SK-N-SH treated with all-trans-retinoic acid at 6 μM for 48 hours (cell line): ENCODE data around the gene DLG2.

Source experiments
- ATAC-seq: fragments of 200-7000 bp; cut with Tn5 transposase; 3 replicates; pipeline ENCODE4 v1.9.1; 2020; ENCODE audit warnings: mild to moderate bottlenecking, moderate library complexity
- ARNTL ChIP-seq: fragments of 450-650 bp; formaldehyde crosslinking; IDR thresholded peaks from 2 replicates; pipeline ENCODE4 v1.5.0; 2020; ENCODE audit warnings: low read depth, mild to moderate bottlenecking, moderate library complexity, borderline replicate concordance
- BACH2 ChIP-seq: fragments of 250-450 bp; sonication (Bioruptor Pico); IDR thresholded peaks from 2 replicates; pipeline ENCODE4 v1.9.0; 2021; ENCODE audit warnings: mild to moderate bottlenecking, borderline replicate concordance
- CSDC2 ChIP-seq: fragments of 250-450 bp; sonication (Bioruptor Pico); IDR thresholded peaks from 2 replicates; pipeline ENCODE4 v1.5.0; 2020; ENCODE audit warnings: mild to moderate bottlenecking, moderate library complexity
- ESRRG ChIP-seq: fragments of 250-450 bp; sonication (Bioruptor Pico); IDR thresholded peaks from 2 replicates; pipeline ENCODE4 v1.6.1; 2021; ENCODE audit warnings: mild to moderate bottlenecking
- GLIS3 ChIP-seq: fragments of 250-450 bp; sonication (Bioruptor Pico); IDR thresholded peaks from 2 replicates; pipeline ENCODE4 v1.5.0; 2020; ENCODE audit warnings: mild to moderate bottlenecking, moderate library complexity
- ISL1 ChIP-seq: fragments of 250-450 bp; sonication (Bioruptor Pico); IDR thresholded peaks from 2 replicates; pipeline ENCODE4 v2.1.2; 2022; ENCODE audit warnings: mild to moderate bottlenecking, moderate library complexity
- OSR1 ChIP-seq: fragments of 250-450 bp; sonication (Bioruptor Pico); IDR thresholded peaks from 2 replicates; pipeline ENCODE4 v1.8.0; 2022; ENCODE audit warnings: moderate library complexity, mild to moderate bottlenecking, inconsistent platforms
- PPARA ChIP-seq: fragments of 250-450 bp; sonication (Bioruptor Pico); IDR thresholded peaks from 2 replicates; pipeline ENCODE4 v1.5.0; 2020; ENCODE audit warnings: mild to moderate bottlenecking, borderline replicate concordance
- RARB ChIP-seq: fragments of 250-450 bp; sonication (Bioruptor Pico); IDR thresholded peaks from 2 replicates; pipeline ENCODE4 v1.8.0; 2021; ENCODE audit warnings: mild to moderate bottlenecking, moderate library complexity
- SNAI2 ChIP-seq: fragments of 250-450 bp; sonication (Bioruptor Pico); IDR thresholded peaks from 2 replicates; pipeline ENCODE4 v1.5.0; 2020; ENCODE audit warnings: mild to moderate bottlenecking, moderate library complexity
- TCF4 ChIP-seq: fragments of 250-450 bp; sonication (Bioruptor Pico); IDR thresholded peaks from 2 replicates; pipeline ENCODE4 v1.8.0; 2021; ENCODE audit warnings: mild to moderate bottlenecking, moderate library complexity, borderline replicate concordance
- TOX ChIP-seq: fragments of 250-450 bp; sonication (Bioruptor Pico); IDR thresholded peaks from 2 replicates; pipeline ENCODE4 v1.8.0; 2021; ENCODE audit warnings: mild to moderate bottlenecking, moderate library complexity, borderline replicate concordance
- ZFP3 ChIP-seq: fragments of 250-450 bp; sonication (Bioruptor Pico); IDR thresholded peaks from 2 replicates; pipeline ENCODE4 v1.5.0; 2020; ENCODE audit warnings: mild to moderate bottlenecking, moderate library complexity
- ZFP30 ChIP-seq: fragments of 450-650 bp; formaldehyde crosslinking; IDR thresholded peaks from 2 replicates; pipeline ENCODE4 v1.5.0; 2022; ENCODE audit warnings: mild to moderate bottlenecking, moderate library complexity
- ZNF565 ChIP-seq: fragments of 450-650 bp; formaldehyde crosslinking; conservative IDR thresholded peaks from 2 replicates; pipeline ENCODE4 v1.5.0; 2020; ENCODE audit warnings: low read depth, mild to moderate bottlenecking, moderate library complexity
- ZNF70 ChIP-seq: fragments of 450-650 bp; formaldehyde crosslinking; IDR thresholded peaks from 2 replicates; pipeline ENCODE4 v1.5.0; 2020; ENCODE audit warnings: mild to moderate bottlenecking, moderate library complexity
- ZNF8 ChIP-seq: fragments of 450-650 bp; formaldehyde crosslinking; IDR thresholded peaks from 2 replicates; pipeline ENCODE4 v1.5.0; 2020; ENCODE audit warnings: mild to moderate bottlenecking, moderate library complexity
- TF ChIP-seq, protein P1 (sequence below): fragments of 250-450 bp; sonication (Bioruptor Pico); IDR thresholded peaks from 2 replicates; pipeline ENCODE4 v1.5.1; 2020; ENCODE audit warnings: low read depth, mild to moderate bottlenecking, moderate library complexity
- TF ChIP-seq, protein P2 (sequence below): fragments of 250-450 bp; sonication (Bioruptor Pico); IDR thresholded peaks from 2 replicates; pipeline ENCODE4 v1.8.0; 2020; ENCODE audit warnings: mild to moderate bottlenecking, moderate library complexity, borderline replicate concordance
- TF ChIP-seq, protein P3 (sequence below): fragments of 250-450 bp; sonication (Bioruptor Pico); IDR thresholded peaks from 2 replicates; pipeline ENCODE4 v1.5.1; 2021; ENCODE audit warnings: mild to moderate bottlenecking, moderate library complexity
- TF ChIP-seq, protein P4 (sequence below): fragments of 250-450 bp; sonication (Bioruptor Pico); IDR thresholded peaks from 2 replicates; pipeline ENCODE4 v1.5.0; 2020; ENCODE audit warnings: mild to moderate bottlenecking, moderate library complexity

The DLG2 gene

DNA sequence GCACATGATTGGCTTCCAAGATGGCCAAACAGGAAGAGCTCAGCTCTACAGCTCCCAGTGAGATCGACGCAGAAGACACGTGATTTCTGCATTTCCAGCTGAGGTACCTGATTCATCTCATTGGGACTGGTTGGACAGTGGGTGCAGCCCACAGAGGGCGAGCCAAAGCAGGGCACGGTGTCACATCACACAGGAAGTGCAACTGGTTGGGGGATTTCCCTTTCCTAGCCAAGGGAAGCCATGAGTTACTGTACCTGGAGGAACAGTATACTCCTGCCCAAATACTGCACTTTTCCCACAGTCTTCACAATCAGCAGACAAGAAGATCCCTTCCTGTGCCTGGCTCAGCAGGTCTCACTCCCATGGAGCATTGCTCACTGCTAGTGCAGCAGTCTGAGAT lies 131.2 kb downstream of the DLG2 start:
- no peak for ATAC-seq
- TF ChIP-seq SNAI2 (CRISPR knock-in tag) = no peak
- TF ChIP-seq, protein P1, sequence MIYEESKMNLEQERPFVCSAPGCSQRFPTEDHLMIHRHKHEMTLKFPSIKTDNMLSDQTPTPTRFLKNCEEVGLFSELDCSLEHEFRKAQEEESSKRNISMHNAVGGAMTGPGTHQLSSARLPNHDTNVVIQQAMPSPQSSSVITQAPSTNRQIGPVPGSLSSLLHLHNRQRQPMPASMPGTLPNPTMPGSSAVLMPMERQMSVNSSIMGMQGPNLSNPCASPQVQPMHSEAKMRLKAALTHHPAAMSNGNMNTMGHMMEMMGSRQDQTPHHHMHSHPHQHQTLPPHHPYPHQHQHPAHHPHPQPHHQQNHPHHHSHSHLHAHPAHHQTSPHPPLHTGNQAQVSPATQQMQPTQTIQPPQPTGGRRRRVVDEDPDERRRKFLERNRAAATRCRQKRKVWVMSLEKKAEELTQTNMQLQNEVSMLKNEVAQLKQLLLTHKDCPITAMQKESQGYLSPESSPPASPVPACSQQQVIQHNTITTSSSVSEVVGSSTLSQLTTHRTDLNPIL = no peak
- no peak for TF ChIP-seq ZNF8 (CRISPR knock-in tag)
- no peak for TF ChIP-seq OSR1 (CRISPR knock-in tag)
- TF ChIP-seq ZFP30 (CRISPR knock-in tag) = no peak
- no peak for TF ChIP-seq ARNTL (CRISPR knock-in tag)
- TF ChIP-seq TCF4 (CRISPR knock-in tag) = no peak
- no peak for TF ChIP-seq ISL1 (CRISPR knock-in tag)
- no peak for TF ChIP-seq ZNF565 (CRISPR knock-in tag)
- TF ChIP-seq, protein P2, sequence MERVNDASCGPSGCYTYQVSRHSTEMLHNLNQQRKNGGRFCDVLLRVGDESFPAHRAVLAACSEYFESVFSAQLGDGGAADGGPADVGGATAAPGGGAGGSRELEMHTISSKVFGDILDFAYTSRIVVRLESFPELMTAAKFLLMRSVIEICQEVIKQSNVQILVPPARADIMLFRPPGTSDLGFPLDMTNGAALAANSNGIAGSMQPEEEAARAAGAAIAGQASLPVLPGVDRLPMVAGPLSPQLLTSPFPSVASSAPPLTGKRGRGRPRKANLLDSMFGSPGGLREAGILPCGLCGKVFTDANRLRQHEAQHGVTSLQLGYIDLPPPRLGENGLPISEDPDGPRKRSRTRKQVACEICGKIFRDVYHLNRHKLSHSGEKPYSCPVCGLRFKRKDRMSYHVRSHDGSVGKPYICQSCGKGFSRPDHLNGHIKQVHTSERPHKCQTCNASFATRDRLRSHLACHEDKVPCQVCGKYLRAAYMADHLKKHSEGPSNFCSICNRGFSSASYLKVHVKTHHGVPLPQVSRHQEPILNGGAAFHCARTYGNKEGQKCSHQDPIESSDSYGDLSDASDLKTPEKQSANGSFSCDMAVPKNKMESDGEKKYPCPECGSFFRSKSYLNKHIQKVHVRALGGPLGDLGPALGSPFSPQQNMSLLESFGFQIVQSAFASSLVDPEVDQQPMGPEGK (CRISPR knock-in tag) = no peak

DNA sequence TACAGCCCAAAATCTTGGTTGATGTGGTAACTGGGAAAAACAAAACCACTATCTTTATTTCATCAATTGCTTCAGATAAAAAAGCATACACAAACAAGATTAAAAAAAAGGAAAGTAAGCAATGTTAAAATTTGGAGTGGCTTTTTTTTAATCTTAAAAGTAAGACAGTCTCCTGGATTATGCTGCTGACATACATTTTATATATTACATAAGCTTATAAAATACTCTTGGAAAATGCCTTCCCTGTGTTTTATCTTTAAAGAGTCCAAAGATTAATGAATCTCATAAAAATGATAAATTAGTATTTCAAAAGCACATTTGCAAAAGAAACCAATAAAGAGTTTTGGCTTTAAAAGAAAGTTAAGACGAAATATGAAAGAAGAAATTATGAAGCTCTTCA lies 132.7 kb downstream of the DLG2 start:
- TF ChIP-seq RARB (CRISPR knock-in tag) = no peak
- TF ChIP-seq, all 23 proteins: peak for 0
- ATAC-seq = no peak

DNA sequence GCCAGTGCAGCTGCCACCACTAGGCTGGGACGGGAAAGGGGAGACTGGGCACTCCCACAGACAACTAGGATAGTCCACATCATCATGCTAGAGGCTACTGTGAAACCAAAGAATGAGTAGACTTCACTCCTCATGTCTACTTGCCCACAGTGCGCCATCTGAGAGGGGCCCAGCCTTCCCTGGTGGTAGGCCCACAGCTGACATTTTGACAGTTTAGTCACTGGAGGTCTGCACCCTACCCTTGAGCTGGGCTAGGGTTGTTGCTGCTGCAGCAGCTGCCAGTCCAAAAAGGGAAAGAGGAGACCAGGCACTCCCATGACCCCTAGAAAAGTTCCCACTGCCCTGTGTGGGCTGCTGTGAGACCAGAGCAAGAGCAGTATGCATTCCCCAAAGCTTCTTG lies 141.2 kb downstream of the DLG2 start:
- TF ChIP-seq GLIS3 (CRISPR knock-in tag) (no peak), ZNF70 (CRISPR knock-in tag) (no peak), ESRRG (CRISPR knock-in tag) (no peak)
- TF ChIP-seq, protein P2 (CRISPR knock-in tag) = no peak
- ATAC-seq = no peak

DNA sequence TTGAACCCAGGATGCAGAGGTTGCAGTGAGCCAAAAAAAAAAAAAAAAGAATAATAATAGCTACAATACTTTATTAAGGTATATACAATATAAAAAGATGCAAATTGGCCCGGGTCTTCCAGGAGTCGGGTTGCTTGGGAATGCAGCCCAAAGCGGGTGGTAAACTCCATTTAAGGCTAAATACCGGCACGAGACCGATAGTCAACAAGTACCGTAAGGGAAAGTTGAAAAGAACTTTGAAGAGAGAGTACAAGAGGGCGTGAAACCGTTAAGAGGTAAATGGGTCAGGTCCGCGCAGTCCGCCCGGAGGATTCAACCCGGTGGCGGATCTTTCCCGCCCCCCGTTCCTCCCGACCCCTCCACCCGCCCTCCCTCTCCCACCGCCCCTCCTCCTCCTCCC lies 143.3 kb downstream of the DLG2 start:
- no peak for ATAC-seq
- TF ChIP-seq ZNF565 (CRISPR knock-in tag) (no peak), GLIS3 (CRISPR knock-in tag) (no peak), ZFP3 (CRISPR knock-in tag) (no peak), TCF4 (CRISPR knock-in tag) (no peak), ZNF70 (CRISPR knock-in tag) (no peak), BACH2 (no peak), ZFP30 (CRISPR knock-in tag) (no peak), ISL1 (CRISPR knock-in tag) (no peak)
- TF ChIP-seq, protein P3, sequence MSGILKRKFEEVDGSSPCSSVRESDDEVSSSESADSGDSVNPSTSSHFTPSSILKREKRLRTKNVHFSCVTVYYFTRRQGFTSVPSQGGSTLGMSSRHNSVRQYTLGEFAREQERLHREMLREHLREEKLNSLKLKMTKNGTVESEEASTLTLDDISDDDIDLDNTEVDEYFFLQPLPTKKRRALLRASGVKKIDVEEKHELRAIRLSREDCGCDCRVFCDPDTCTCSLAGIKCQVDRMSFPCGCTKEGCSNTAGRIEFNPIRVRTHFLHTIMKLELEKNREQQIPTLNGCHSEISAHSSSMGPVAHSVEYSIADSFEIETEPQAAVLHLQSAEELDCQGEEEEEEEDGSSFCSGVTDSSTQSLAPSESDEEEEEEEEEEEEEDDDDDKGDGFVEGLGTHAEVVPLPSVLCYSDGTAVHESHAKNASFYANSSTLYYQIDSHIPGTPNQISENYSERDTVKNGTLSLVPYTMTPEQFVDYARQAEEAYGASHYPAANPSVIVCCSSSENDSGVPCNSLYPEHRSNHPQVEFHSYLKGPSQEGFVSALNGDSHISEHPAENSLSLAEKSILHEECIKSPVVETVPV (CRISPR knock-in tag) = no peak
- TF ChIP-seq, protein P1 = no peak

DNA sequence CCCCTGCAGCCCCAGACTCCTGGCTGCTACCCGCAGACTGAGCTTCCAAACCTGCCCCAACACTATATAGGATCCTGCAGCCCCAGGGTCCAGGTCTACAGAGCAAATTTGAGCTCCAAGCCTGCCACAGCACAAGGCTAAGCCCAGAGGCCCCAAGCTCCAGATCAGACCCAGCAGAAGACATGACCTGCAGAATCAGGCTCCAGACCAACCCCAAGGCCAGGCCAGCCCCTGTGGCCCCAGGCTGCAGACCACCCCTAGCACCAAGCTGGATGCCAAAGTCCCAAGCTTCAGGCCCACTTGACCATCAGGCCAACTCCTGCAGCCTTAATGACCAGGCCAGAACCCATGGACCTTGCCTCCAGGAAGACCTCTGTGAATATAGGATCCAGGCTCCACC lies 145.3 kb downstream of the DLG2 start:
- no peak for ATAC-seq
- TF ChIP-seq ISL1 (CRISPR knock-in tag) (no peak), GLIS3 (CRISPR knock-in tag) (no peak), ZFP30 (CRISPR knock-in tag) (no peak), RARB (CRISPR knock-in tag) (no peak), ZFP3 (CRISPR knock-in tag) (no peak), SNAI2 (CRISPR knock-in tag) (no peak), ESRRG (CRISPR knock-in tag) (no peak), CSDC2 (CRISPR knock-in tag) (no peak), PPARA (CRISPR knock-in tag) (no peak), TOX (CRISPR knock-in tag) (no peak), TCF4 (CRISPR knock-in tag) (no peak)
- TF ChIP-seq, protein P4, sequence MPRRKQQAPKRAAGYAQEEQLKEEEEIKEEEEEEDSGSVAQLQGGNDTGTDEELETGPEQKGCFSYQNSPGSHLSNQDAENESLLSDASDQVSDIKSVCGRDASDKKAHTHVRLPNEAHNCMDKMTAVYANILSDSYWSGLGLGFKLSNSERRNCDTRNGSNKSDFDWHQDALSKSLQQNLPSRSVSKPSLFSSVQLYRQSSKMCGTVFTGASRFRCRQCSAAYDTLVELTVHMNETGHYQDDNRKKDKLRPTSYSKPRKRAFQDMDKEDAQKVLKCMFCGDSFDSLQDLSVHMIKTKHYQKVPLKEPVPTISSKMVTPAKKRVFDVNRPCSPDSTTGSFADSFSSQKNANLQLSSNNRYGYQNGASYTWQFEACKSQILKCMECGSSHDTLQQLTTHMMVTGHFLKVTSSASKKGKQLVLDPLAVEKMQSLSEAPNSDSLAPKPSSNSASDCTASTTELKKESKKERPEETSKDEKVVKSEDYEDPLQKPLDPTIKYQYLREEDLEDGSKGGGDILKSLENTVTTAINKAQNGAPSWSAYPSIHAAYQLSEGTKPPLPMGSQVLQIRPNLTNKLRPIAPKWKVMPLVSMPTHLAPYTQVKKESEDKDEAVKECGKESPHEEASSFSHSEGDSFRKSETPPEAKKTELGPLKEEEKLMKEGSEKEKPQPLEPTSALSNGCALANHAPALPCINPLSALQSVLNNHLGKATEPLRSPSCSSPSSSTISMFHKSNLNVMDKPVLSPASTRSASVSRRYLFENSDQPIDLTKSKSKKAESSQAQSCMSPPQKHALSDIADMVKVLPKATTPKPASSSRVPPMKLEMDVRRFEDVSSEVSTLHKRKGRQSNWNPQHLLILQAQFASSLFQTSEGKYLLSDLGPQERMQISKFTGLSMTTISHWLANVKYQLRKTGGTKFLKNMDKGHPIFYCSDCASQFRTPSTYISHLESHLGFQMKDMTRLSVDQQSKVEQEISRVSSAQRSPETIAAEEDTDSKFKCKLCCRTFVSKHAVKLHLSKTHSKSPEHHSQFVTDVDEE (CRISPR knock-in tag) = no peak
- TF ChIP-seq, protein P2 (CRISPR knock-in tag) = no peak
